ENCODE results near the gene PRDM16. TPM values are rescaled to one million over a fixed set of nuclear protein-coding genes. Genes with fewer than 3 reads are reported as not detected.

The PRDM16 gene
- total RNA-seq, 1 experiment from 2014 or later: 6.1 TPM

GRCh38 chr1:3463013-3463385, 394.0 kb downstream of the PRDM16 start:
- no peaks in the 10 kb centered on the region for H3K9me3 ChIP-seq (ENCODE audit: control insufficient read depth in 1 of 2, insufficient read depth in 1 of 2, low read depth in 1 of 2, low read length in 2 of 2)
- no peak overlapping the region for H3K27ac ChIP-seq (ENCODE audit: low read depth, low read length)
- no TSS peak for BruUV-seq (replicated peaks)
- peaks cover 14 to 23% of the 10 kb centered on the region in 2 experiments for H3K4me1 ChIP-seq (ENCODE audit: control insufficient read depth in 1 of 2, insufficient read depth in 2 of 2, low read length in 2 of 2)
- no peaks in the 10 kb centered on the region for H3K36me3 ChIP-seq (ENCODE audit: control insufficient read depth in 1 of 2, insufficient read depth in 2 of 2, low read length in 2 of 2)
- no peak overlapping the region for H2AFZ ChIP-seq (ENCODE audit: low read depth, low read length, poor library complexity, severe bottlenecking)
- ChIA-PET POLR2A (no interaction called here), CTCF (interaction anchor here (0.5 kb wide), 1 partner anchor 126 kb away, joined by 3 read pairs; no protein-coding TSS in a partner anchor), RAD21 (ENCODE audit: low non-redundant PET in 1 of 2, low total read pairs in 2 of 2, uncharacterized antibody in 2 of 2, unreplicated experiment in 2 of 2) (no interaction called here)
- intact Hi-C loops (cut with micrococcal nuclease): no loop called here
- H3K4me2 ChIP-seq (ENCODE audit: low read length): no peak overlapping the region
- H3K9me2 ChIP-seq (ENCODE audit: insufficient read depth): no peaks in the 10 kb centered on the region
- ATAC-seq: no peak
- TF ChIP-seq YY1 (IDR thresholded peaks at IDR 0.05; ENCODE audit: extremely low read depth, insufficient replicate concordance, low read depth, low read length): no peak
- no peak for TF ChIP-seq SRF (IDR thresholded peaks at IDR 0.05; ENCODE audit: low read depth)
- TF ChIP-seq CBX3 (IDR thresholded peaks at IDR 0.05; ENCODE audit: low read depth): no peak
- no peak overlapping the region for H3K9ac ChIP-seq (ENCODE audit: low read length)
- no peak for DNase-seq (ENCODE audit: low read depth, low spot score)
- no peak overlapping the region for H3K4me3 ChIP-seq (replicated peaks in 1 of 2; ENCODE audit: low read depth in 1 of 2, low read length in 2 of 2)
- no peaks in the 10 kb centered on the region for H3K27me3 ChIP-seq (ENCODE audit: insufficient read depth, low read length)
- no peaks in the 10 kb centered on the region; the same call in 1 of the 2 replicates for H3K79me2 ChIP-seq (ENCODE audit: insufficient read depth, low read length)
- H4K20me1 ChIP-seq (ENCODE audit: insufficient read depth): no peaks in the 10 kb centered on the region

GRCh38 chr1:3463408-3463863, 394.4 kb downstream of the PRDM16 start:
- no peaks in the 10 kb centered on the region; the same call in 1 of the 2 replicates for H3K79me2 ChIP-seq (ENCODE audit: insufficient read depth, low read length)
- ChIA-PET RAD21 (ENCODE audit: low non-redundant PET in 1 of 2, low total read pairs in 2 of 2, uncharacterized antibody in 2 of 2, unreplicated experiment in 2 of 2) (no interaction called here), CTCF (no interaction called here), POLR2A (no interaction called here)
- H3K27ac ChIP-seq (ENCODE audit: low read depth, low read length): no peak overlapping the region
- H4K20me1 ChIP-seq (ENCODE audit: insufficient read depth): no peaks in the 10 kb centered on the region
- H3K9me2 ChIP-seq (ENCODE audit: insufficient read depth): no peaks in the 10 kb centered on the region
- TF ChIP-seq MAX (IDR thresholded peaks at IDR 0.05) (no peak), ZFX (IDR thresholded peaks at IDR 0.05) (no peak), ZNF274 (IDR thresholded peaks at IDR 0.05; ENCODE audit: low read depth, low read length) (no peak), POLR2A (IDR thresholded peaks at IDR 0.05; ENCODE audit: borderline replicate concordance, extremely low read depth, insufficient read depth, insufficient read length) (no peak), POLR2AphosphoS5 (IDR thresholded peaks at IDR 0.05; ENCODE audit: low read depth, low read length) (no peak), CEBPB (IDR thresholded peaks at IDR 0.05; ENCODE audit: low read depth) (no peak)
- H3K4me3 ChIP-seq (replicated peaks in 1 of 2; ENCODE audit: low read depth in 1 of 2, low read length in 2 of 2): no peak overlapping the region
- peaks cover 14 to 23% of the 10 kb centered on the region in 2 experiments for H3K4me1 ChIP-seq (ENCODE audit: control insufficient read depth in 1 of 2, insufficient read depth in 2 of 2, low read length in 2 of 2)
- ATAC-seq (no peak), DNase-seq (ENCODE audit: low read depth, low spot score) (no peak)
- no peak overlapping the region for H2AFZ ChIP-seq (ENCODE audit: low read depth, low read length, poor library complexity, severe bottlenecking)
- no peak overlapping the region for H3K9ac ChIP-seq (ENCODE audit: low read length)
- no peaks in the 10 kb centered on the region for H3K9me3 ChIP-seq (ENCODE audit: control insufficient read depth in 1 of 2, insufficient read depth in 1 of 2, low read depth in 1 of 2, low read length in 2 of 2)
- no peaks in the 10 kb centered on the region for H3K27me3 ChIP-seq (ENCODE audit: insufficient read depth, low read length)
- no TSS peak for BruUV-seq (replicated peaks)
- intact Hi-C loops (cut with micrococcal nuclease): no loop called here
- H3K36me3 ChIP-seq (ENCODE audit: control insufficient read depth in 1 of 2, insufficient read depth in 2 of 2, low read length in 2 of 2): no peaks in the 10 kb centered on the region
- H3K4me2 ChIP-seq (ENCODE audit: low read length): no peak overlapping the region
